Lung (tissue), 12 donors: ENCODE measurements around the gene UTS2. TPM values are rescaled to one million over a fixed set of nuclear protein-coding genes. Genes with fewer than 3 reads are reported as not detected.

Source experiments
- ATAC-seq: fragments of 200-7000 bp; cut with Tn5 transposase; one replicate; pipeline ENCODE4 v1.9.1; 2020; ENCODE audit warnings: moderate number of reproducible peaks; ENCODE audit not compliant: insufficient read depth, low FRiP score
- DNase-seq, 3 donors: peaks; one replicate each; pipeline ENCODE4 v3.0.0-alpha.2; 2013 to 2017
- H3K27ac ChIP-seq, 2 donors: one replicate each; pipeline ENCODE4 v1.5.1; 2013; ENCODE audit warnings: mild to moderate bottlenecking in 2 of 2, moderate library complexity in 2 of 2, control low read depth in 1 of 2, inconsistent platforms in 1 of 2, low read depth in 1 of 2, low read length in 1 of 2
- H3K27me3 ChIP-seq, 3 donors: one replicate each; pipeline ENCODE4 v1.5.1; 2013; ENCODE audit warnings: low read length in 2 of 3; ENCODE audit not compliant: control insufficient read depth in 3 of 3, insufficient read depth in 3 of 3
- H3K36me3 ChIP-seq, 4 donors: one replicate each; pipeline ENCODE4 v1.5.1; 2013; ENCODE audit warnings: low read length in 4 of 4, mild to moderate bottlenecking in 1 of 4, moderate library complexity in 1 of 4; ENCODE audit not compliant: control insufficient read depth in 4 of 4, insufficient read depth in 4 of 4
- H3K4me1 ChIP-seq, 5 donors: one replicate each; pipeline ENCODE4 v1.5.1; 2013; ENCODE audit warnings: low read length in 5 of 5, mild to moderate bottlenecking in 2 of 5, moderate library complexity in 1 of 5; ENCODE audit not compliant: control insufficient read depth in 5 of 5, insufficient read depth in 5 of 5
- H3K4me3 ChIP-seq: one replicate; pipeline ENCODE4 v1.5.1; 2013; ENCODE audit warnings: mild to moderate bottlenecking, control low read depth, moderate library complexity
- H3K9ac ChIP-seq, 2 donors: one replicate each; pipeline ENCODE4 v1.5.1; 2013; ENCODE audit warnings: low read length in 2 of 2, control low read depth in 1 of 2; ENCODE audit not compliant: insufficient read depth in 1 of 2
- H3K9me3 ChIP-seq, 4 donors: one replicate each; pipeline ENCODE4 v1.5.1; 2013; ENCODE audit warnings: low read length in 3 of 4, mild to moderate bottlenecking in 1 of 4, moderate library complexity in 1 of 4; ENCODE audit not compliant: control insufficient read depth in 4 of 4, insufficient read depth in 3 of 4
- CTCF ChIP-seq: IDR thresholded peaks from 2 replicates; pipeline ENCODE4 v1.5.1; 2012; ENCODE audit warnings: mild to moderate bottlenecking; ENCODE audit errors: control extremely low read depth, extremely low read depth
- WGBS, 2 donors: extraction: QIAGEN DNeasy Blood & Tissue Kit; methylation state at CpG; one replicate each; pipeline ENCODE4 v1.1.7; 2013; 5-methylcytosine and 5-hydroxymethylcytosine counted together
- polyA plus RNA-seq, 2 donors: library from polyadenylated mRNA; stranded (reverse); fragments of 200-250 nt; gene quantifications; one replicate each; pipeline ENCODE4 v1.2.1, GENCODE V29; 2013
- total RNA-seq, 2 donors: library from RNA; depleted of rRNA in 1 of 2; stranded (reverse); fragments of >200 nt in 1 of 2; gene quantifications; one replicate each; pipeline ENCODE4 v1.2.1, GENCODE V29; 2014 to 2021
- donor health status: control.
- donor health status: control.
- donor health status: Bipolar disorder and iron deficiency.
- donor health status: healthy.
- donor health status: DM: yes; HTN: yes; CAD: no.

Gene UTS2
- total and polyA plus RNA-seq, 4 donors: 0.82 to 1.8 TPM; not detected in 2

GRCh38 chr1:7884757-7885156 lies 31.9 kb upstream of the UTS2 start:
- H3K27me3 ChIP-seq: peaks cover 0 to 5% (median 0%) of the 10 kb centered on the region in 3 donors
- no peaks in the 10 kb centered on the region for H3K4me1 ChIP-seq
- ATAC-seq (no peak), DNase-seq (no peak)
- H3K4me3 ChIP-seq: no peak overlapping the region
- H3K27ac ChIP-seq: no peak overlapping the region
- H3K9ac ChIP-seq: no peak overlapping the region
- H3K36me3 ChIP-seq: no peaks in the 10 kb centered on the region
- H3K9me3 ChIP-seq: no peaks in the 10 kb centered on the region
- no peak for TF ChIP-seq CTCF
- 61 to 100% methylated on average over 1 of the region's 1 CpG for WGBS, 2 donors

DNA sequence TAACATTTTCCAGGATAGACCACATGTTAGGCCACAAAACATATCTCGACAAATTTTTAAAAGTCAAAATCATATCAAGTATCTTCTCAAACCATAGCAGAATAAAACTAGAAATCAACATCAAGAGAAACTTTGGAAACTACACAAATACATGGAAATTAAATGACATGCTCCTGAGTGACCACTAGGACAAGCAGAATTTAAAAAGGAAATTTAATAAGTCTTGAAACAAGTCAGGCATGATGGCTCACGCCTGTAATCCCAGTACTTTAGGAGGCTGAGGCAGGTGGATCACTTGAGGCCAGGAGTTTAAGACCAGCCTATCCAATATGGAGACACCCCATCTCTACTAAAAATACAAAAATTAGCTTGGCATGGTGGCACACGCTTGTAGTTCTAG lies 26.4 kb upstream of the UTS2 start:
- no peak for ATAC-seq
- no peak for DNase-seq
- H3K27ac ChIP-seq: no peak overlapping the region
- no peak overlapping the region for H3K9ac ChIP-seq
- H3K9me3 ChIP-seq: peaks cover 0 to 5% (median 1%) of the 10 kb centered on the region in 4 donors
- H3K4me1 ChIP-seq: no peaks in the 10 kb centered on the region
- WGBS, 2 donors: 89 to 92% methylated on average over 3 of the region's 3 CpGs
- no peak overlapping the region for H3K4me3 ChIP-seq
- no peaks in the 10 kb centered on the region for H3K27me3 ChIP-seq
- TF ChIP-seq CTCF: no peak
- H3K36me3 ChIP-seq: no peaks in the 10 kb centered on the region

DNA sequence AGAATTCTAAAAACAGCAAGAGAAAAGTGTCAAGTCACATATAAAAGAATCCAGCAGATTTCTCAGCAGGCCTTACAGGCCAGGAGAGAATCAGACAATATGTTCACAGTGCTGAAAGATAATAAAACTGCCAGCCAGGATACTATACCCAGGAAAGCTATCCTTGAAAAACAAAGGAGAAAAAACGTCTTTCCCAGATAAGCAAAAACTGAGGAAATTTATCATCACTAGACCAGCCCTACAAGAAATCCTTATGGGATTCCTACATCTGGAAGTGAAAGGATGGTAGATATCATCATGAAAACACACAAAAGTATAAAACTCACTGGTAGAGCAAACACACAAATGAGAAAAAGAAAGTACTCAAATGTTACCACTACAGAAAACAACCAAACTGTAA lies 25.2 kb upstream of the UTS2 start:
- TF ChIP-seq CTCF: no peak
- Histone ChIP-seq H3K27me3 (no peaks in the 10 kb centered on the region), H3K27ac (no peak overlapping the region), H3K4me1 (no peaks in the 10 kb centered on the region), H3K9ac (no peak overlapping the region), H3K9me3 (peaks cover 0 to 5% (median 1%) of the 10 kb centered on the region in 4 donors), H3K4me3 (no peak overlapping the region), H3K36me3 (no peaks in the 10 kb centered on the region)
- DNase-seq (no peak), ATAC-seq (no peak)
- WGBS, 2 donors: 67 to 81% methylated on average over 1 of the region's 1 CpG
